GM23248 (cell line): ENCODE measurements around the gene PRXL2A.

Source experiments
- EZH2 ChIP-seq: fragments of 200-600 bp; sonication (generic); IDR thresholded peaks from 2 replicates; pipeline ENCODE4 v1.6.1; 2018; ENCODE audit warnings: antibody characterized with exemption, mild to moderate bottlenecking; ENCODE audit not compliant: insufficient read depth, poor library complexity, severe bottlenecking
- EZH2phosphoT487 ChIP-seq: fragments of 200-600 bp; sonication (generic); IDR thresholded peaks from 2 replicates; pipeline ENCODE4 v1.6.1; 2018; ENCODE audit warnings: antibody characterized with exemption, moderate library complexity, mild to moderate bottlenecking, low read depth; ENCODE audit not compliant: insufficient read depth

DNA sequence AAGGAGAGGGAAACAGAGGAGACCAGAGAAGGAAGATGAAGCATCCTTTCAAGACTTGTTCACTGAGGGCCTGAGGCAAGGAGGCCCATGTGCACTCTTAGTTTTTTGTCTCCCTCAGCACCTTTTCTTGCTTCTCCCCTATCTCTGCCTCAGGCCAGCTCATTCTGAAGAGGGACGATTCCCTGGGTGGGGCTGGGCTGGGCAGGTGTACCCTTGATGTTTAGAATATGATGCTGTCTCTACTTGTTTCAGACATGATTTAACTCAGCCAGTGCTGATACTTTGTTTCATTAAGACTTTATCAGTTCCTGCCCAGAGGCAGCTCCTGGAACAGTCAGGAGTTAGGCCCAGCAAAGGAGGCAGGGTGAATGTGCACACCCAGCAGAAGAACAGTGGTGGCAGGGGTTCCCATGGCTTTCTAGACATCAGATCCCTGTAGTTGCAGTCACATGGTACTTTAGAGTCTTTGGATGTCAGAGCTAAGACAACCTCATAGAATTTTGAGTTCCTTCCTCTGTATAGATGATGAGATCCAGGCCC lies 3.4 kb downstream of the PRXL2A start:
- no peak for TF ChIP-seq EZH2
- no peak for TF ChIP-seq EZH2phosphoT487
